Adrenal gland (tissue), 12 donors: ENCODE data around the gene ACTR6. TPM values are rescaled to one million over a fixed set of nuclear protein-coding genes. Genes with fewer than 3 reads are reported as not detected.
"Not testable (repeated sequence)": the region's sequence is repeated elsewhere in the genome, so short reads cannot be mapped to it uniquely, and the experiment has no call there.

Experiments
- DNase-seq, 7 donors: peaks; one replicate each; pipeline ENCODE4 v3.0.0-alpha.2; 2019 to 2020
- H3K27ac ChIP-seq, 5 donors: fragments of 200-600 bp; sonication (generic) in 4 of 5; 1 replicate in 3 of 5; 2 replicates in 2 of 5; pipeline versions ENCODE4 v1.5.1 to v1.8.0; 2016 to 2020; ENCODE audit warnings: mild to moderate bottlenecking in 1 of 5
- H3K27me3 ChIP-seq: fragments of 200-600 bp; 2 replicates; pipeline ENCODE4 v1.8.0; 2021
- H3K36me3 ChIP-seq, 2 donors: fragments of 200-600 bp; replicated peaks in 1 of 2; 1 replicate in 1 of 2; 2 replicates in 1 of 2; pipeline versions ENCODE4 v1.5.1 to v1.8.0; 2018 to 2022
- H3K4me1 ChIP-seq, 2 donors: fragments of 200-600 bp; replicated peaks in 1 of 2; 1 replicate in 1 of 2; 2 replicates in 1 of 2; pipeline versions ENCODE4 v1.5.1 to v1.8.0; 2018 to 2021
- H3K4me3 ChIP-seq, 4 donors: fragments of 200-600 bp; sonication (generic) in 3 of 4; one replicate each; pipeline ENCODE4 v1.5.1; 2016 to 2018
- H3K9me3 ChIP-seq, 3 donors: fragments of 200-600 bp; sonication (generic) in 1 of 3; replicated peaks in 1 of 3; 1 replicate in 2 of 3; 2 replicates in 1 of 3; pipeline versions ENCODE4 v1.5.1 to v1.8.0; 2016 to 2021
- POLR2A ChIP-seq, 2 donors: fragments of 450-650 bp; IDR thresholded peaks; one replicate each; pipeline ENCODE4 v1.6.1; 2017; ENCODE audit warnings: antibody characterized with exemption in 2 of 2, mild to moderate bottlenecking in 2 of 2, moderate library complexity in 1 of 2
- WGBS, 4 donors: extraction: QIAGEN DNeasy Blood & Tissue Kit in 2 of 4; methylation state at CpG; one replicate each; pipeline versions ENCODE4 v1.1.5 to v1.1.7; 2013 to 2017; 5-methylcytosine and 5-hydroxymethylcytosine counted together
- intact Hi-C, 2 donors: fragments of 100-400 bp; cut with DNase I; formaldehyde crosslinking; loops; one replicate each; pipeline versions ENCODE4 v1.14.1 to v1.15.0; 2022 to 2023
- polyA plus RNA-seq, 3 donors: library from polyadenylated mRNA; stranded (reverse); fragments of 200-250 nt in 2 of 3; fragments of 350-450 nt in 1 of 3; fragmentation: Illumina TruSeq in 1 of 3; extraction: RNeasy Lipid Tissue Mini Kit (QIAGEN cat#74804) in 1 of 3; gene quantifications; one replicate each; pipeline ENCODE4 v1.2.3, GENCODE V29; 2013 to 2014
- total RNA-seq, 9 donors: library from RNA; depleted of rRNA in 4 of 9; stranded (reverse); fragments of >200 nt in 4 of 9; fragments of 120-200 nt in 1 of 9; fragmentation: NEBNext Ultra II Directional in 1 of 9; extraction: Animal tissue kit (Norgen Biotek cat#: 25700) in 1 of 9; gene quantifications; one replicate each; pipeline versions ENCODE4 v1.1.0 to v1.2.4, GENCODE V29; 2013 to 2023
- TF ChIP-seq, protein P1 (sequence below), 6 experiments: fragments of 450-650 bp in 4 of 6; fragments of 200-600 bp in 2 of 6; sonication (generic) in 1 of 6; IDR thresholded peaks; 1 replicate in 5 of 6; 2 replicates in 1 of 6; pipeline versions ENCODE4 v1.5.1 to v1.8.0; 2016 to 2021; ENCODE audit warnings: antibody characterized with exemption in 6 of 6, mild to moderate bottlenecking in 2 of 6, moderate library complexity in 1 of 6
- donor health status: healthy with polysubstance abuse.
- donor health status: Bipolar disorder and iron deficiency.
- donor health status: DM: yes; HTN: yes; CAD: no.
- donor health status: DM: no; HTN: no; CAD: no.
- donor health status: DM: no; HTN: no; CAD: no.
- donor health status: DM: yes; HTN: yes; CAD: no.

Gene ACTR6
- total and polyA plus RNA-seq, 12 donors: 5.4 to 30.1 (median 23.3) TPM

DNA sequence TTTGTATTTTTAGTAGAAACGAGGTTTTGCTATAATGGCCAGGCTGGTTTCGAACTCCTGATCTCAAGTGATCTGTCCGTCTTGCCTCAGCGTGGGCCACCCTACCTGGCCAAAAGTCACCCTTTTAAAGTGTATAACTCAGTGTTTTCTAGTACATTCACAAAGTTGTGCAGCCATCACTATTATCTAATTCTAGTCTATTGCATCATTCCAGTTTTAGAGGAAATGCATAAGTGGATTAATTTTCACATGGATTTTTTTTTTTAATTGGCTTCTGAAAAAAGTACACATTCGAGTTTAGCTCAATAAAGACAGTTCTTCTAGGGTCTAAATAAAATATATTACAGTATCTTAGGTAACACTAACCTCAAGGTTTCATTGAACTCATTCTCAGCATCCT is 62.5 kb downstream of the ACTR6 start:
- Histone ChIP-seq H3K4me3 (no peak overlapping the region), H3K27ac (no peak overlapping the region), H3K36me3 (no peaks in the 10 kb centered on the region), H3K9me3 (no peaks in the 10 kb centered on the region), H3K27me3 (no peaks in the 10 kb centered on the region), H3K4me1 (peaks cover 2 to 3% of the 10 kb centered on the region in 2 donors)
- DNase-seq: no peak
- intact Hi-C loops: no loop called here
- 86 to 89% (median 88%) methylated on average over 5 of the region's 5 CpGs for WGBS, 4 donors
- no peak for TF ChIP-seq POLR2A (IDR thresholded peaks at IDR 0.05)

DNA sequence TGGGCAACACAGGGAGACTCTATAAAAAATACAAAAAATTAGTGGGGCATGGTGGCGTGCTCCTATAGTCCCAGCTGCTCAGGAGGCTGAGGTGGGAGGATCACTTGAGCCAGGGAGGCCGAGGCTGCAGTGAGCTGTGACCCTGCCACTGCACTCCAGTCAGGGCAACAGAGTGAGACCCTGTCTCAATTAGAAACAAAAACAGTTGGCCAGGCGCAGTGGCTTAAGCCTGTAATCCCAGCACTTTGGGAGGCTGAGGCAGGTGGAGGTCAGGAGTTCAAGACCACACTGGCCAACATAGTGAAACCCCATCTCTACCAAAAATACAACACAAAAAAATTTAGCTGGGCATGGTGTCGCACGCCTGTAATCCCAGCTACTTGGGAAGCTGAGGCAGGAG is 64.5 kb downstream of the ACTR6 start:
- WGBS, 4 donors: 94 to 96% (median 95%) methylated on average over 5 of the region's 5 CpGs
- intact Hi-C loops, H3K27me3 ChIP-seq: not testable (repeated sequence)

DNA sequence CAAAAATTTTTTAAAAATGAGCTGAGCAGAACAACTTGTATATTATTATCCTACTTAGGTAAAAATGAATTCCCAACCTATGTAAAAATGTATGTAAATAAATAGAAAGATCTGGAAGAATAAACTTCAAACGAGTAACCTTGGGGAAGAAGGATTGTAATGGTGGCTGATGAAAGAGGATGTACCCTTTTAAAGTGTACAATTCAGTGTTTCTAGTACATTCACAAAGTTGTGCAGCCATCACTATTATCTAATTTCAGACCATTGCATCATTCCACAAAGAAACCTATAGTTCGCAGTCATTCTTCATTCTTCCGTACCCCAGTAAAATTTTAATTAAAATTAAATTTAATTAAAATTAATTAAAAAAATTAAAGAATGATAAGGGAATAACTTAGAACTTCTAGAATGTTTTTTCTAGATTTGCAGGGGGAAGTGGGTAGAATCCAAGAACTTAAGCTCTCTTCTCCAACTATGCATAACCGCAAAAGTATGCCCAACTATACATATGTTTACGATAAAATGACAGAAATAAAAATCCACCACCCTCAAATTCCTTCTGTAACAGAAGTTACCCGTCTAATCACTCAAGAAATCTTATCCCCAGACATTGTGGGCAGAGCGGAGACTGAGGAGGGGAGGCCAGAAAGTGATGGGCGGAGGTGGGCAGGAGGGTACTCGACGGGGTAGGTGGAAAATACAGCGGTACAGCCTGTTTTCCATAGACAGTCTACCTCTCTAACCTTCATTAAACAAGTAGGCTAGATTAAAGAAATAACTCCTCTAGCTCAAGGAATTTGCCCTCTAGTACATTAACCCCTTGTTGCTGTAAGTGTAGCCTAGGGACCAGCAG is 65.3 kb downstream of the ACTR6 start:
- no peak for TF ChIP-seq POLR2A (IDR thresholded peaks at IDR 0.05)
- TF ChIP-seq, protein P1, sequence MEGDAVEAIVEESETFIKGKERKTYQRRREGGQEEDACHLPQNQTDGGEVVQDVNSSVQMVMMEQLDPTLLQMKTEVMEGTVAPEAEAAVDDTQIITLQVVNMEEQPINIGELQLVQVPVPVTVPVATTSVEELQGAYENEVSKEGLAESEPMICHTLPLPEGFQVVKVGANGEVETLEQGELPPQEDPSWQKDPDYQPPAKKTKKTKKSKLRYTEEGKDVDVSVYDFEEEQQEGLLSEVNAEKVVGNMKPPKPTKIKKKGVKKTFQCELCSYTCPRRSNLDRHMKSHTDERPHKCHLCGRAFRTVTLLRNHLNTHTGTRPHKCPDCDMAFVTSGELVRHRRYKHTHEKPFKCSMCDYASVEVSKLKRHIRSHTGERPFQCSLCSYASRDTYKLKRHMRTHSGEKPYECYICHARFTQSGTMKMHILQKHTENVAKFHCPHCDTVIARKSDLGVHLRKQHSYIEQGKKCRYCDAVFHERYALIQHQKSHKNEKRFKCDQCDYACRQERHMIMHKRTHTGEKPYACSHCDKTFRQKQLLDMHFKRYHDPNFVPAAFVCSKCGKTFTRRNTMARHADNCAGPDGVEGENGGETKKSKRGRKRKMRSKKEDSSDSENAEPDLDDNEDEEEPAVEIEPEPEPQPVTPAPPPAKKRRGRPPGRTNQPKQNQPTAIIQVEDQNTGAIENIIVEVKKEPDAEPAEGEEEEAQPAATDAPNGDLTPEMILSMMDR (IDR thresholded peaks at IDR 0.05): no peak
- H3K4me1 ChIP-seq: peaks cover 15 to 30% of the 10 kb centered on the region in 2 donors
- no peak for DNase-seq
- H3K4me3 ChIP-seq: peak overlapping the region in 2 of 4 donors; percentile 65 to 78
- WGBS, 4 donors: 68 to 72% (median 70%) methylated on average over 11 of the region's 11 CpGs
- H3K27me3 ChIP-seq: no peaks in the 10 kb centered on the region
- H3K27ac ChIP-seq: peak overlapping the region in 3 of 5 donors; percentile 96 to 98 (median 97)
- intact Hi-C loops: no loop called here
- H3K36me3 ChIP-seq: no peaks in the 10 kb centered on the region
- H3K9me3 ChIP-seq: no peaks in the 10 kb centered on the region

More for the DNA sequence above, 64.5 kb downstream of the ACTR6 start:
- peaks cover 15 to 21% of the 10 kb centered on the region in 2 donors for H3K4me1 ChIP-seq
- not testable (repeated sequence) for H3K27ac ChIP-seq, H3K36me3 ChIP-seq, H3K4me3 ChIP-seq, DNase-seq, H3K9me3 ChIP-seq

DNA sequence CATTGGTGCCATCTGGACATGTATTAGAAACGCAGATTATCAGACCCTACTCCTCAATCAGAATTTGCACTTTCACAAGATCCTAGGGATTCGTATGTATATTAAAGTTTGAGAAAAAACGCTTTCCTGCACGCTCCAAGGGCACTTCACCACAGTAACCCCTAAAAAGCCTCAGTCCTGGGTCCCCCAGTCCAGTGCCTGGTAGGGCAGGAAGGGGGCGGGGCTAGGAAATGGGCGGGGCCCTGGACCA is 65.9 kb downstream of the ACTR6 start:
- intact Hi-C loops: no loop called here
- Histone ChIP-seq H3K9me3 (no peaks in the 10 kb centered on the region), H3K4me3 (peak overlapping the region in 3 of 4 donors; percentile 60 to 78 (median 65)), H3K4me1 (peaks cover 15 to 35% of the 10 kb centered on the region in 2 donors), H3K27ac (peak overlapping the region in 3 of 5 donors; percentile 96 to 98 (median 97)), H3K27me3 (no peaks in the 10 kb centered on the region), H3K36me3 (no peaks in the 10 kb centered on the region)
- TF ChIP-seq, protein P1 (IDR thresholded peaks at IDR 0.05): no peak
- no peak for TF ChIP-seq POLR2A (IDR thresholded peaks at IDR 0.05)
- DNase-seq: peak in 1 of 7 donors; percentile 92
- 1 to 9% (median 5%) methylated on average over 2 to 6 of the region's 6 CpGs for WGBS, 4 donors

DNA sequence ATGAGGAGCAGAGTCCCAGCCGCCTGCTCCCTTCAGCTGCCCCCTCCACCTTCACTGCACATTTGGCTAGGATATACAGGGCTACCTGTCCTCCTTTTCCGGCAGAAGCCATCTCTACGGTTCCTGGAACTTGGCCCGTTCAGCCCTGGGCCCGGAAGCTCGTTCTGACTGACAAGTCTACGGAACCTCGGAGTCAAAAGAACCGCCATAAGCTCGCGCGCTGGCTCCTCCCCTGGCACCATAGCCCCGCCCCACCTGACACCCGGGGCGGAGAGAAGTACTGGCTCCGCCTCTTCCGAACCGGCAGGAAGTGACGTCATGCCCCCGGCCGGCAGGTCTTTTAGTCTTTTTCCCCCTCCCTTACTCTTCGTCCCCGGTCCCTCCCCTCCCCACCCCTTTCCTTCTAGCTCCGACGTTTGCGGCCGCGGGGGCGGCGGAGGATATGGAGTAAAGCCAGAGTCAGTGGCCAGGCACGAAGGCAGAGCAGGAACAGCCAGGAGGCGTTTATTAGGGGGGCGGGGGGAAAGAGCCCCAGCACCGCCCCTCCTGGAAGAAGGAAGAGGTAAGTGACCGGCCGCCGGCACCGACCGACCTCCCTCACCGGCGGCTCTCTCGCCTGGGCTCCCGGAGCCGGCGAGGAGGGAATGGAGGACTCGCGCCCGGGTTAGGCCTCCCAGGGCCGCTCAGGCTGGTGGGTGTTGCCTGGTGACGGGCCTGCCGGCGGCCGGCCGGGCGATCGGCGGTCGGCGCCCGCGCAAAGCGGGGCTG is 66.4 kb downstream of the ACTR6 start, which contains the start of the genes DEPDC4 and SCYL2:
Gene DEPDC4 (minus strand): TSS at position 245 of the 768 bp plus-strand sequence. CDS start 3 bp downstream, at position 242.
Gene SCYL2 (plus strand): TSS at position 343 of the 768 bp plus-strand sequence. CDS start 15,794 bp downstream, outside the sequence.
- Histone ChIP-seq H3K27me3 (no peaks in the 10 kb centered on the region), H3K9me3 (no peaks in the 10 kb centered on the region), H3K27ac (peak within 1 kb of the TSS; percentile 96 to 98 (median 97)), H3K36me3 (no peaks in the 10 kb centered on the region), H3K4me1 (peaks cover 19 to 40% of the 10 kb centered on the region in 2 donors), H3K4me3 (peak within 1 kb of the TSS; percentile 38 to 78 (median 62))
- TF ChIP-seq, protein P1 (IDR thresholded peaks at IDR 0.05): no peak
- TF ChIP-seq POLR2A (IDR thresholded peaks at IDR 0.05): peak; percentile 48 to 86
- DNase-seq: peak; percentile 97 to 99 (median 97)
- WGBS, 4 donors: 0 to 2% (median 1%) methylated on average over 22 to 62 of the region's 62 CpGs
- intact Hi-C loops: no loop called here
